Epidermal melanocyte (primary cell): ENCODE data around the gene WNK2.

Source experiments
- DNase-seq: peaks from one replicate; pipeline ENCODE4 v3.0.0; 2011; ENCODE audit warnings: low spot score; ENCODE audit not compliant: insufficient read length

The WNK2 gene

GRCh38 chr9:93217706-93218105 lies 33.8 kb downstream of the WNK2 start:
- DNase-seq, result no peak

GRCh38 chr9:93218161-93218560 lies 34.2 kb downstream of the WNK2 start:
- no peak for DNase-seq

GRCh38 chr9:93218671-93219420 lies 34.9 kb downstream of the WNK2 start:
- DNase-seq, result no peak

DNA sequence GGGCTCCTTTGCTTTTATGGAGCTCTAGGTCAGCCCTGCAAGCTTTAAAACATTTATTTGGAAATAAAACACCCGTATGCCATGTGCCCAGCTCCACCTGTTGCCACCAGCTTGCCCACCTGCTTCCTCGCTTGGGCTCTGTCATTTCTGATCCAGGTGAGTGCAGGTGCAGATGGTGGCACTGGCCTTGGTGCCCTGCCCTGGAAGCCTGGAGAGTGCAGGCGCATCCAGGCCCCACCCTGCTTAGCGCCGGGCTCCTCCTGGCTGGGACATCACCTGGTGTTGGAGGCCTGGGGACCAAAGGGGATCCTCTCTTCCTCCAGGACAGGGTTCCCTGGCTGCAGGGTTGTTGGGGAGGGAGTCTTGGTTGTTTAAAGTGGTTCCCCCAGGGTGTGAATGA lies 35.8 kb downstream of the WNK2 start:
- DNase-seq, result no peak

DNA sequence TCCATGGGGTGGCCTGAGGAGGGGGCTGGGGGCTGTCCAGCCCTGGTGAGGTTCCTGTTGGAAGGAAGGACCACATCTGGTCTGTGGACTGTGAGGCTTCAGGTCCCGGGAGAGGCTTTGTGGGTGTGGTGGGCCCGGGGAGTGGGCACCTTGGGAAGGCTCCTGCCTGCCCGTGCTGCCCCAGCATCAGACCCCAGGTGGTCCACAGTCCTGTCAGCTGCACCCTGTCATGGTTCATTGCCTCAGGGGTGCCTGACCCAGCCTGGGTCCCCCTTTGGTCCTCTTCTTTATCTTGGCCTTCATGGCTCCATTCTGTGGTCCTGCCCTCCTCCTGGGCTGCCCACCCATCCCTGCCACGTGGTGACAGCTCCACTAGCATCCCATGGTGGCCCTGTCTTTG lies 36.7 kb downstream of the WNK2 start:
- DNase-seq, result no peak

- no peak for DNase-seq
These were observed 37.1 kb downstream of the WNK2 start for GRCh38 chr9:93221044-93221443.

- DNase-seq, result no peak
These were observed 38.9 kb downstream of the WNK2 start for GRCh38 chr9:93222890-93223259.

DNA sequence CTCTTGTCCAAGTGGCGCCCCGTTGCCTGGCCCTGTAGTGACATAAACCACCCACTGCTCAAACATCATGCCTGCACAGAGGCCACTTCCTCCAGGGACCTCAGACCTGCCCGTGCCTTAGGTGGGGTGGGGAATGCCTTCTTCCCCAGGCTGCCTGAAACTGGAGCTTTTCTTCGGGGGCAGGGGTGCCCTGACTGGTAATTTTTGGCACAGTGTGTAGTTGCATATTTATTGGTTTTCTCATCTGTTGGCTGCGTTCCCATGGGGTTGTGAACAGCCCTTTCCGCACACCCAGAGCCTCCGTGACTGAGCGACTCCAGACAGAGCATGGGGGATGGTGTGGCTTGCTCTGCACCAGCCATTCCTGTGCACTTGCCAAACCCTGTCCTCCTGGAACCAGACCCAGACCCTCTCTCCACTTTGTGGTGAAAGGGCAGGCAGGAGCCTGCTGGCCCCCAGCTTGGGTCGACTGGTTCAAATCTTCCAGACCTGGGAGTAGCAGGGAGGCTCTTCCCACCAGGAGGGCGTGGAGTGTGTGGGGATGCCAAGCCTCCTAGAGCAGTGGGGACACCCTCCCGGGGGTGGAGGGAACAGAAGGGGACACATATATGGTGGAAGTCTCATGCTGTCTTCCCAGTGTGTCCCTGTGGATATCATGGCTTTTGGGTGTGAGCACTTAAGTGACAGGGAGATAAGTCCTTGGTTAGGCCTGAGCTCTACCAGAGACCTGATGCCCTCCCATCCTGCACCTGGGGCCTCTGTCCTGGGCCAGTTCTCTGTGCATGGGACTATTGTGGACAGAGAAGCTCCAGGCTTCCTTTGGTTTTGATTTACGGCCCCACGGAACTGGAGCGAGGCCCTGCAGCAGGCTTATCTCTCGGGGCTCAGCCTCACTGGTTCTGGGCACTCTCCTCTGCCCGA lies 39.6 kb downstream of the WNK2 start:
- peak; percentile 50 for DNase-seq

GRCh38 chr9:93224591-93224990 lies 40.7 kb downstream of the WNK2 start:
- DNase-seq, result no peak

DNA sequence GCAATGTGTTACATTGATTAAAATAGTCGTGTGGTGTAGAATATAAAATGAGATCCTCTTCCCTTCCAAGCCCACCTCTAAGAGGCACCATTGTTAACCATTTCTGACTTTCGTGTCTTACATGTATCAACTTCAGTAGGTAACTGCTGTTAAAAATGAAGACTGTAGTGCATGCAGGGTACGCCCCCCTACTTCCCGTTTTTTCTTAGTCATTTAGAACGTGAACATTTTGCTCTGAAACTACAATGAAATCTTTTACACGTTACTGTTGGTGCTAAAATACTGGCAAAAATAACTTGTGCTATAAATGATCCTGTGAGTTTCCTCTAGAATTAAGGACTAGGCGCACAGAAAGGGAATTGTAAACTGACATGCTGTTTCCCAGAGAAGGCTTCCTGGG lies 41.5 kb downstream of the WNK2 start:
- no peak for DNase-seq

DNA sequence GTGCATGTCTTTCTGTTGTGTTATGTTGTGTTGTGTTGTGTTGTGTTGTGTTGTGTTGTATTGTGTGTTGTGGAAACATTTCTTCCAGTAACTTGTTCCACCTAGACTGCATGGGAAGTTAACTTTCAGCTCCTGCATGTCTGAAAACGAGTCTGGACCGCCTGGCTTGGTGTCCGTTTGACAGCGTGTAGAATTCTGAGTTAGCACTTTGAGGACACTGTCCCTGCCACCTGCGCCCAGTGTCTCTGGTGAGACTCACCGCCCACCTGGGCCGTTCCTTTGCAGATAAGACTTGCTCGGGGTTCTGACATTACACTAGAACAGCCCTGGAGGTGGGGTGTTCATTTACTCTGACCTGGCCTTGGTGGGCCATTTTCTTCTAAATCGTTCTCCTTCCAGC lies 42.0 kb downstream of the WNK2 start:
- no peak for DNase-seq

- DNase-seq, result no peak
These were observed 42.9 kb downstream of the WNK2 start for GRCh38 chr9:93226819-93227218.

DNA sequence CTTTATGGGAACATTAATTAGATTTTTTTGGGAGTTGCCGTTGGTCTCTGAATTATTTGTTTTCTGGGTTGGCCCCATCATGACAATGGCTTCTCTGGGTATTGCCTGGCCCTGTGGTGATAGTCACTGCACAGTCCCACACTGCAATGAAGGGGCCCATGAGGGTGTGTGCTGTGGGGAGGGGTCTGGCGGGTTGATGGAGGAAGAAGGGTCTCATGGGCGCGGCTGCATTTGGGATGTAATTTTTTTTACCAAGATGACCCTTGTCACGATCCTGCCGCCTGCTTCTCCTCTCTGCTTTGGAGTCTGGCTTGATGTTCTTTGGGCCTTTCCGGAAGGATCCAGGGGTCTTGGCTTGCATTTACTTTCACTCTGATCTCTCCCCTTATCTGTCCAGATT lies 44.1 kb downstream of the WNK2 start:
- no peak for DNase-seq

- no peak for DNase-seq
These were observed 44.5 kb downstream of the WNK2 start for GRCh38 chr9:93228453-93228852.

- no peak for DNase-seq
These were observed 45.7 kb downstream of the WNK2 start for GRCh38 chr9:93229636-93230035.

DNA sequence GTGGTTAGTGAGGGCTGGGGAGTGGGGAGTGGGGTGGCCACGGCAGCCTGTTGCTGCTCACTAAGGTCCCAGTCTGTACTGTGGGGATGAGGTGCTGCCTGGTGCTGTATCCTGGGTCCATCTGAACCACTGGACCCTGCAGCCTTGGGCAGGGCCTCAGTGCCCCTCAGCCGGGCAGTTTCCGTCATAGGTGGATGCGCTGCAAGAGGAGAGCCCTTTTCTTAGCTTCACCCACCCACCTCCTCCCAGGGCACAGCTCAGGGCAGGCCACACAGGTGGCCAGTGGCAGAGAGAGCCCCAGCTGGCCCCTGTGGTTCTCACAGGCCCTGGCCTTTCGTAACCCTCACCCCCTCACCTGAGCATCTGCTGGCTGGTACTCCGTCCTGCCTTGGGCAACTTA lies 46.2 kb downstream of the WNK2 start:
- DNase-seq, result no peak

DNA sequence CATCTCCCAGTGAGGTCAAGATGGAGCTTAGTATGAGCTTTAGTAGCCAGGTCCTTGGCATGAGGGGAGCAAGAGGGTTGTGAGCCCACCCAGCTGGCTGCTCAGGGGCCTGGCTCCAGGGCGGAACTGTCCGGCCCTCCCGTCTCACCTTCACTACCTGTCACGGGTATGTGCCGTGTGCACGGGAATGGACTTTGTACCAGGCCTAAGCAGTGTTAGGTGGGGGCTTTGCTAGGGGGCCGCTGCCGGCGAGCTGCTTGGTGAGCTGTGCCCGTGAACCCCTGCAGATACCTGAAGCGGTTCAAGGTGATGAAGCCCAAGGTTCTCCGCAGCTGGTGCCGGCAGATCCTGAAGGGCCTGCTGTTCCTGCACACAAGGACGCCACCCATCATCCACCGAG lies 46.7 kb downstream of the WNK2 start:
- no peak for DNase-seq

- DNase-seq, result no peak
These were observed 47.3 kb downstream of the WNK2 start for GRCh38 chr9:93231121-93231694.

- DNase-seq, result no peak
These were observed 47.8 kb downstream of the WNK2 start for GRCh38 chr9:93231716-93232115.

- DNase-seq, result no peak
These were observed 48.5 kb downstream of the WNK2 start for GRCh38 chr9:93232388-93232960.

DNA sequence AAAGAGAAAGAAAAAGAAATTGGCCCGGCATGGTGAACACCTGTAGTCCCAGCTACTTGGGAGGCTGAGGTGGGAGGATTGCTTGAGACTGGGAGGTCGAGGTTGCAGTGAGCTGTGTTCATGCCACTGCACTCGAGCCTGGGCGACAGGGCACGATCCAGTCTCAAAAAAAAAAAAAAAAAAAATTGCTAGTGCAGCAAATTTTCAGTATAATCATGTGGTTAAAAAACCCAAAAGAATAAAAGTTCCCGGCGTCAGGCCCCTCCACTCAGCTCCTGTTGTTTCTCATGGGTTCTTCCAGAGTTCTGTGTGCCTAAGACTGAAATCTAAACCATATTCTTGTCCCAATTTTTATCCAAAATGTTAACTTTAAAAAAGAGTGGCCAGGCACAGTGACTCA lies 49.1 kb downstream of the WNK2 start:
- DNase-seq, result no peak

DNA sequence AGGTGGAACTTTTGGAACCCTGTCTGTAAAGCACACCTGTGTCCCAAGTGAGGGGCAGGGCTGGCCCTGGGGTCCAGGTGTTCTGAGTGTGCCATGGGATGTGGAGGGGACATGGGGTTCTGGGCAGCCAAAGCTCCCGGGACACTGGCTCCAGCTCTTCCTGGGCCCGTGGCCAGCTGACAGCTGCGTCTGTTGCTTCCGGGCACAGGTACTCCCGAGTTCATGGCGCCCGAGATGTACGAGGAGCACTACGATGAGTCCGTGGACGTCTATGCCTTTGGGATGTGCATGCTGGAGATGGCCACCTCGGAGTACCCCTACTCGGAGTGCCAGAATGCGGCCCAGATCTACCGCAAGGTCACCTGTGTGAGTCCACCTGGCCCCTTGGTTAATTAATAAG lies 50.7 kb downstream of the WNK2 start:
- DNase-seq, result no peak
